RCC 7860 (cell line): ENCODE data around the gene SCFD1.
"Not testable (repeated sequence)": the region's sequence is repeated elsewhere in the genome, so short reads cannot be mapped to it uniquely, and the experiment has no call there.

ENCODE experiments used
- DNase-seq: peaks from one replicate; pipeline ENCODE4 v3.0.0-alpha.2; 2015; ENCODE audit warnings: low spot score
- FAIRE-seq: peaks from 2 replicates; lab custom pipeline; 2012; peaks lifted over from hg19 to GRCh38; lab: Jason Lieb, UNC

Gene SCFD1

GRCh38 chr14:30608533-30609006 lies 13.5 kb upstream of the SCFD1 start:
- FAIRE-seq (peak; percentile 73), DNase-seq (peak; percentile 56)

- DNase-seq (no peak), FAIRE-seq (no peak)
Observed at GRCh38 chr14:30610787-30611343, 11.3 kb upstream of the SCFD1 start.

- no peak for DNase-seq
Observed at GRCh38 chr14:30614155-30614554, 8.0 kb upstream of the SCFD1 start.

GRCh38 chr14:30620178-30620577 lies 1.9 kb upstream of the SCFD1 start:
- no peak for FAIRE-seq
- DNase-seq, result peak; percentile 9

More at GRCh38 chr14:30614155-30614554, 8.0 kb upstream of the SCFD1 start:
- no peak for FAIRE-seq

DNA sequence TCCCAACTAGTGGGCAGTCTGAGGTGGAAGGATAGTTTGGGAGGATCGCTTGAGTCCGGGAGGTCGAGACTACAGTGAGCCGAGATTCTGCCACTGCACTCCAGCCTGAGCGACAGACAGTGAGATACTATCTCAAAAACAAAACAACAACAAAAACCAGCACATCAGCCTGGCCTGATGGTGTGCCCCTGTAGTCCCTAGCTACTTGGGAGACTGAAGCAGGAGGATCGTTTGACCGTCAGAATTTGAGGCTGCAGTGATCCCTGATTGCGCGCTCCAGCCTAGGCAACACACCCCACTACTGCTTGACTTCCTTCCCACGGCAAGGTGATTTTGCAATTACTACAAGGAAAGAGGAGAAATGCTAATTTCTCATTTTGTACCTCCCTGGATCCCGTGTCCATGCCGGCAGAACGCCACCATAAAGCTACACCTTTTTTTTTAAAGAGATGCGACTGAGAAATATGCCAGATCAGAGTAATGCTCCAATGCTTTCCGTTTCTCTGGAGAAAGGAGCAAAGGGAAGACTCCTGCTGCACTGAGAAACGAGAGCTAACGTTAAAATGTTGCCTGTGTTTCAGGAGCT lies 672 bp upstream of the SCFD1 start:
- FAIRE-seq (no peak), DNase-seq (peak; percentile 3)

DNA sequence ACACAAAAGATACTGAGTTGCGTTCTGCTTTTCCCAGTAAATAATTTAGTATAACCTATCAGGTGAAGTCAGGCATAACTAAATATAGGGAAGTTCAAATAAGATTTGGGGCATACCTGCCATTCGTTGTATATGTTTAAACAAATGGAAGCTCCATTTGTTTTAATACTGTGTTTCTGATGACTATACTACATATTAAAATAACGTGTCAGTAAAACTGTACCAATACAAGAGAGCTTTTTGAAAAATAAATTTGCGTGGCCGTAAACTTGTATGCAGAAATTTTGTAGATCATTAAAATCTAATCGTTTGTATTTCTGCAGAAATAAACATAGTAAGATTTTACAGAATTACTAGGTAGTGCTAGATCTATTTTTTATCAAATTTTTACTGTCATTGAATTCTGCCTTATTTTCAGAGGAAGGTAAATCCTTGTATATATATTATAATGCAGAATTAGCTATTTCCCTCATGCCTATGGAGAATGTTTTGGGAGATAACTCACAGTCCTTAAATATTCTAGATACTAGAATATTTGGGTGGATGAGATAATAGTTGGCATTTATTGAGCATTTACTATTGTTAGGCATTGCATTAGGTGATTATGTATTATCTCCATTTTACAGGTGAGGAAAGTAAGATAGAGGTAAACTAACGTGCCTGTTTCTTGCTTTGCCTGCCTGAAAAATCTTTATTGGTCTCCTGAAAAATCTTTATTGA lies 1.5 kb downstream of the SCFD1 start:
- DNase-seq, result no peak
- FAIRE-seq, result no peak

GRCh38 chr14:30624132-30624423 lies 2.0 kb downstream of the SCFD1 start:
- no peak for FAIRE-seq
- DNase-seq, result no peak

DNA sequence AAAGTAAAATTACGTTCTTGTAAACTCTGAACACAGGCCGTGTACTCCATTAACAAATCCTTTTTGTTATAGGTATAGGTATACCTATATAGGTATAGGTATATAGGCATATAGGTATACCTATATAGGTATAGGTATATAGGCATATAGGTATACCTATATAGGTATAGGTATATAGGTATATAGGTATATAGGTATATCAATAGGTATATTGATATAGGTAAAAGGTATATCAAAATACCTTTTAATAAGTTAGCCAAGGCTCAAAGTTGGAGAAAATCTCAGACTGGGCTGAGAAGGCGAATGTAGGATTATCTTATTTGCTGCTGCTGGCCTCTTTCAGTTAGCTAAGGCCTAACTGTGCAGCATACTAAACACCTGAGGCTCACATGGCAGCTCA lies 3.4 kb downstream of the SCFD1 start:
- FAIRE-seq (no peak), DNase-seq (no peak)

DNA sequence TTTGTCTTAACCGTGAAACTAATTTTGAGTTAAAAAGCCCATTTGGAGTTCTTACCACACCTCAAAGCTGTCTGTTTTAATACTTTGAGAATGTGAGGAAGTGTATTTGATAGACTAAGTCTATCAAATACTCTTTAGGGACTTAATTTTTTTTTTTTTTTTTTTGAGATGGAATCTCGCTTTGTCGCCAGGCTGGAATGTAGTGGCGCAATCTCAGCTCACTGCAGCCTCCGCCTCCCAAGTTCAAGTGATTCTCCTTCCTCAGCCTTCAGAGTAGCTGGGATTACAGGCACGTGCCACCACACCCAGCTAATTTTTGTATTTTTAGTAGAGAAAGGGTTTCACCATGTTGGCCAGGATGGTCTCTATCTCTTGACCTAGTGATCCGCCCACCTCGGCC lies 7.3 kb downstream of the SCFD1 start:
- not testable (repeated sequence) for DNase-seq, FAIRE-seq

GRCh38 chr14:30630248-30630647 lies 8.1 kb downstream of the SCFD1 start:
- no peak for DNase-seq
- no peak for FAIRE-seq

GRCh38 chr14:30632730-30633129 lies 10.6 kb downstream of the SCFD1 start:
- FAIRE-seq (no peak), DNase-seq (no peak)

- FAIRE-seq (no peak), DNase-seq (no peak)
Observed at GRCh38 chr14:30638926-30639325, 16.8 kb downstream of the SCFD1 start.

DNA sequence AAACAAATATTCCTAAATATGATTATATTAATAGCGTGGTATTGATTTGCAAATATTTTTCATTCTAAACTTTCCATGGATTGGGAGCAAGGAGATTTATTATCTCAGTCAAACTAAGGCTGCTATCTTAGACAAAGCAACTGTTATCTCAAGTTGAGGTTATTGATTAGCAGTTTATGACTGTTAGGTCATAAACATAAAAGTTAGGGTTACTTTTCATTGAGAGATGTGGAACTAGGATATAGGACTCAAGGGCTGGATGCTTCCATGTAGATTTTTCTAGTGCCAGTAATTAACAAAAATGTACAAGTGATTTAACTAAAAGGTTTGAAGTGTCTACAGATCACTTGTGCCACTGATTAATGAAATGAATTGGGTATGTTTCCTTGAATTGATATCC lies 19.1 kb downstream of the SCFD1 start:
- DNase-seq (no peak), FAIRE-seq (no peak)

DNA sequence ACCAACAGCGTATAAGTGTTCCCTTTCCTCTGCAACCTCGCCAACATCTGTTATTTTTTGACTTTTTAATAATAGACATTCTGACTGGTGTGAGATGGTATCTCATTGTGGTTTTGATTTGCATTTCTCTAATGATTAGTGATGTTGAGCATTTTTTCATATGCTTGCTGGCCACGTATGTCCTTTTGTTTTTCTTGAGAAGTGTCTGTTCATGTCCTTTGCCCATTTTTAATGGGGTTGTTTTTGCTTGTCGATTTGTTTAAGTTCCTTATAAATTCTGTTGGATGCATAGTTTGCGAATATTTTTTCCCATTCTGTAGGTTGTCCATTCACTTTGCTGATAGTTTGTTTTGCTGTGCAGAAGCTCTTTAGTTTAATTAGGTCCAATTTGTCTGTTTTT lies 22.3 kb downstream of the SCFD1 start:
- not testable (repeated sequence) for FAIRE-seq, DNase-seq

DNA sequence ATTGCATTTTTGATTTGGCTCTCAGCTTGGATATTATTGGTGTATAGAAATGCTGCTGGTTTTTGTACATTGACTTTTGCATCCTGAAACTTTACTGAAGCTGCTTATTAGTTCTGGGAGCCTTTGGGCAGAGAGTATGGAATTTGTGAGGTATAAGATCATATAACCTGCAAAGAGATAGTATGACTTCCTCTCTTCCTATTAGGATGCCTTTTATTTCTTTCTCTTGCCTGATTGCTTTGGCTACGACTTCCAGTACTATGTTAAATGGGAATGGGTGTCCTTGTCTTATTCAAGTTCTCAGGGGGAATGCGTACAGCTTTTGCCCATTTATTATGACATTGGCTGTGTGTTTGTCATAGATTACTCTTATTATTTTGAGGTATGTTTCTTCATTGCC lies 23.5 kb downstream of the SCFD1 start:
- FAIRE-seq, result no peak
- DNase-seq, result no peak

DNA sequence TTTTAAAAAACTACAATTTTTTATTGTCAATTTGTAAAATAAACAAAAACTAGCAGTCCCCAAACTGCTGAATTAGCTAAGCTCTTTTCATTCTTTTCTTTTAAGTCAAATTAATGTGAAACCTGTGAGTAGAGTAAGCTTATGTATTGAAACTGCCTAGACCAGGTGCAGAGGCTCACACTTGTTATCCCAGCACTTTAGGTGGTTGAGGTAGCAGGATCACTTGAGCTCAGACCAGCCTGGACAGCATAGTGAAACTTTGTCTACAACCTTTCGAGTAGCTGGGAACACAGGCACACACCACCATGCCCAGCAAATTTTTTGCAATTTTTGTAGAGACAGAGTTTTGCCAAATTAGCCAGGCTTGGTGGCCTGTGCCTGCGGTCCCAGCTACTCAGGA lies 26.4 kb downstream of the SCFD1 start:
- FAIRE-seq, result no peak

DNA sequence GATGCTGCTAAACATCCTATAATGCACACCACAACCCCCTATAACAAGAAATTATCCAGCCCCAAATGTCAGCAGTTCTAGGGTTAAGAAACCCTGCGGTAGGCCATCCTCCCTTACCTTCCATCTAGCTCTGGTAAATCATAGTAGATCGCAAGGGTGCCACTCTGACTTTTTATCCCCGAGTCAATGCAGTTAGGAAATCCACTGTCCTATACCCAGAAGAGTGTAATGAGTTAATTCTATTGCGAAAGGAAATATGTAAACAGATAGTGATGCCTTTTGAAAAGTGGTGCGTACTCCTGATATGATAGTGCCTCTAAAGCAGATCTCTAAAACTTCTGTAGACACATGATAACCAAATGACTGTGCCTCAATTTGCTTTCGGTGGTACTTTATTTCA lies 29.8 kb downstream of the SCFD1 start:
- no peak for DNase-seq
- FAIRE-seq, result no peak

More for the DNA sequence above, 26.4 kb downstream of the SCFD1 start:
- no peak for DNase-seq

GRCh38 chr14:30655124-30655523 lies 33.0 kb downstream of the SCFD1 start:
- DNase-seq, result no peak
- no peak for FAIRE-seq

DNA sequence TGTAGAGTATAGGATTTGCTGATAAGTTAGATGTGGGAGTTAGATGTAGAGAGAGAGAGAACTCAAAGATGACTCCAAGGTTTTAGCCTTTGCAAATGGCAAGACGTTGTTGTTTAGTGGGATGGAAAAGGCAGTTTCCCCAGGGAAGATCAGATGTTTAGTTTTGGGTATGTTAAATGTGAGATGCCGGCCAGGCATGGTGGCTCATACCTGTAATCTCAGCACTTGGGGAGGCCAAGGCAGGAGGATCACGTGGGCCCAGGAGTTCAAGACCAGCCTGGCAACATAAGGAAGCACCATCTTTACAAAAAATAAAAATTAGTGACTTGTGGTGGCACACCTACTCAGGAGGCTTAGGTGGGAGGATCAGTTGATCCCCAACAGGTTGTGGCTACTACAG lies 33.5 kb downstream of the SCFD1 start:
- FAIRE-seq (no peak), DNase-seq (no peak)

GRCh38 chr14:30656190-30656632 lies 34.1 kb downstream of the SCFD1 start:
- FAIRE-seq (no peak), DNase-seq (no peak)

GRCh38 chr14:30657050-30657449 lies 34.9 kb downstream of the SCFD1 start:
- DNase-seq (no peak), FAIRE-seq (no peak)

- FAIRE-seq, result no peak
- DNase-seq, result no peak
Observed at GRCh38 chr14:30657606-30658163, 35.6 kb downstream of the SCFD1 start.
